Thyroid gland (tissue), 4 donors: ENCODE measurements around the gene DOCK3. TPM values are rescaled to one million over a fixed set of nuclear protein-coding genes. Genes with fewer than 3 reads are reported as not detected.
"Not testable (repeated sequence)": the region's sequence is repeated elsewhere in the genome, so short reads cannot be mapped to it uniquely, and the experiment has no call there.

Experiments used
- DNase-seq, 2 donors: peaks; one replicate each; pipeline ENCODE4 v3.0.0-alpha.2; 2019
- H3K27ac ChIP-seq, 3 donors: fragments of 200-600 bp; sonication (generic); 1 replicate in 2 of 3; 2 replicates in 1 of 3; pipeline ENCODE4 v1.5.1; 2016 to 2019; ENCODE audit warnings: mild to moderate bottlenecking in 1 of 3, moderate library complexity in 1 of 3
- H3K27me3 ChIP-seq: fragments of 200-600 bp; sonication (generic); one replicate; pipeline ENCODE4 v1.5.1; 2019
- H3K36me3 ChIP-seq, 2 donors: fragments of 200-600 bp; sonication (generic); one replicate each; pipeline ENCODE4 v1.5.1; 2016 to 2019
- H3K4me1 ChIP-seq, 2 donors: fragments of 200-600 bp; sonication (generic); one replicate each; pipeline ENCODE4 v1.5.1; 2017 to 2019
- H3K4me3 ChIP-seq, 3 donors: fragments of 200-600 bp; sonication (generic); replicated peaks in 1 of 3; 1 replicate in 2 of 3; 2 replicates in 1 of 3; pipeline ENCODE4 v1.5.1; 2016; ENCODE audit warnings: mild to moderate bottlenecking in 1 of 3
- H3K9me3 ChIP-seq: fragments of 200-600 bp; sonication (generic); one replicate; pipeline ENCODE4 v1.5.1; 2017
- CTCF ChIP-seq, 6 experiments: fragments of 200-600 bp in 3 of 6; fragments of 450-650 bp in 3 of 6; sonication (generic) in 3 of 6; IDR thresholded peaks; one replicate each; pipeline ENCODE4 v1.5.1; 2016 to 2019; ENCODE audit warnings: antibody characterized with exemption in 6 of 6, mild to moderate bottlenecking in 2 of 6, inconsistent platforms in 1 of 6, moderate library complexity in 1 of 6
- POLR2A ChIP-seq, 2 donors: fragments of 450-650 bp; IDR thresholded peaks; one replicate each; pipeline ENCODE4 v1.6.1; 2017; ENCODE audit warnings: antibody characterized with exemption in 2 of 2, mild to moderate bottlenecking in 2 of 2, moderate library complexity in 1 of 2
- WGBS, 2 donors: methylation state at CpG; one replicate each; pipeline ENCODE4 v1.1.5; 2017; 5-methylcytosine and 5-hydroxymethylcytosine counted together
- intact Hi-C: fragments of 100-400 bp; cut with DNase I; formaldehyde crosslinking; loops from one replicate; pipeline ENCODE4 v1.15.1; 2023
- total RNA-seq, 4 donors: library from RNA; depleted of rRNA; stranded (reverse); fragments of >200 nt; gene quantifications; one replicate each; pipeline ENCODE4 v1.2.3, GENCODE V29; 2016

Gene DOCK3
- total RNA-seq, 4 donors from 2014 or later: 15.7 to 54.2 (median 21.1) TPM

GRCh38 chr3:50913260-50913659 lies 238.5 kb downstream of the DOCK3 start:
- Histone ChIP-seq H3K4me3 (no peak overlapping the region), H3K27me3 (no peaks in the 10 kb centered on the region), H3K27ac (no peak overlapping the region), H3K4me1 (peaks cover 3 to 10% of the 10 kb centered on the region in 2 donors), H3K36me3 (no peaks in the 10 kb centered on the region), H3K9me3 (no peaks in the 10 kb centered on the region)
- peak; percentile 79 to 80 for DNase-seq
- TF ChIP-seq CTCF (IDR thresholded peaks at IDR 0.05): no peak
- TF ChIP-seq POLR2A (IDR thresholded peaks at IDR 0.05): no peak
- WGBS, 2 donors: 0 to 14% methylated on average over 1 of the region's 1 CpG
- intact Hi-C loops: no loop called here

GRCh38 chr3:50922071-50922470 lies 247.3 kb downstream of the DOCK3 start:
- H3K4me3 ChIP-seq, H3K27me3 ChIP-seq, H3K4me1 ChIP-seq, H3K36me3 ChIP-seq, H3K27ac ChIP-seq, H3K9me3 ChIP-seq, intact Hi-C loops, DNase-seq: not testable (repeated sequence)
- 81 to 91% methylated on average over 3 to 4 of the region's 5 CpGs for WGBS, 2 donors

- H3K27ac ChIP-seq: no peak overlapping the region
- H3K36me3 ChIP-seq: no peaks in the 10 kb centered on the region
- no peaks in the 10 kb centered on the region for H3K27me3 ChIP-seq
- H3K4me1 ChIP-seq: no peaks in the 10 kb centered on the region
- no peak overlapping the region for H3K4me3 ChIP-seq
- 94 to 98% methylated on average over 1 of the region's 1 CpG for WGBS, 2 donors
- H3K9me3 ChIP-seq: no peaks in the 10 kb centered on the region
- TF ChIP-seq POLR2A (IDR thresholded peaks at IDR 0.05) (no peak), CTCF (IDR thresholded peaks at IDR 0.05) (no peak)
- intact Hi-C loops: no loop called here
- DNase-seq: no peak
Observed at GRCh38 chr3:50923955-50924354, 249.2 kb downstream of the DOCK3 start.

- no peak overlapping the region for H3K4me3 ChIP-seq
- no peak overlapping the region for H3K27ac ChIP-seq
- TF ChIP-seq CTCF (IDR thresholded peaks at IDR 0.05) (no peak), POLR2A (IDR thresholded peaks at IDR 0.05) (no peak)
- 88 to 100% methylated on average over 2 of the region's 2 CpGs for WGBS, 2 donors
- no peaks in the 10 kb centered on the region for H3K4me1 ChIP-seq
- DNase-seq: no peak
- no peaks in the 10 kb centered on the region for H3K27me3 ChIP-seq
- no peaks in the 10 kb centered on the region for H3K36me3 ChIP-seq
- no peaks in the 10 kb centered on the region for H3K9me3 ChIP-seq
- intact Hi-C loops: no loop called here
Observed at GRCh38 chr3:50924638-50925037, 249.9 kb downstream of the DOCK3 start.

- TF ChIP-seq POLR2A (IDR thresholded peaks at IDR 0.05) (no peak), CTCF (IDR thresholded peaks at IDR 0.05) (no peak)
- no peak overlapping the region for H3K27ac ChIP-seq
- no peaks in the 10 kb centered on the region for H3K36me3 ChIP-seq
- 52 to 60% methylated on average over 2 of the region's 2 CpGs for WGBS, 2 donors
- H3K4me3 ChIP-seq: no peak overlapping the region
- no peak for DNase-seq
- H3K27me3 ChIP-seq: no peaks in the 10 kb centered on the region
- H3K9me3 ChIP-seq: no peaks in the 10 kb centered on the region
- intact Hi-C loops: no loop called here
- no peaks in the 10 kb centered on the region for H3K4me1 ChIP-seq
Observed at GRCh38 chr3:50926868-50927267, 252.1 kb downstream of the DOCK3 start.
